SJSA1 (cell line): Measurements from ENCODE around the gene EMP3. TPM values are rescaled to one million over a fixed set of nuclear protein-coding genes. Genes with fewer than 3 reads are reported as not detected.
A peak's percentile ranks its signal among the peaks of the same experiment; 100 is the strongest.

ENCODE experiments used
- DNase-seq, 2 experiments: peaks; one replicate each; pipeline ENCODE4 v3.0.0-alpha.2; 2015 to 2020; ENCODE audit warnings: low spot score in 2 of 2, low read depth in 1 of 2
- H3K27ac ChIP-seq: fragments of 250-450 bp; sonication (Bioruptor Pico); 2 replicates; pipeline ENCODE4 v1.5.1; 2020; ENCODE audit warnings: mild to moderate bottlenecking, moderate library complexity
- H3K27me3 ChIP-seq: fragments of 250-450 bp; sonication (Bioruptor Pico); replicated peaks from 2 replicates; pipeline ENCODE4 v1.5.1; 2020; ENCODE audit warnings: mild to moderate bottlenecking, moderate library complexity
- H3K36me3 ChIP-seq: fragments of 250-450 bp; sonication (Bioruptor Pico); 2 replicates; pipeline ENCODE4 v1.5.1; 2020; ENCODE audit warnings: mild to moderate bottlenecking
- H3K4me1 ChIP-seq: fragments of 250-450 bp; sonication (Bioruptor Pico); replicated peaks from 2 replicates; pipeline ENCODE4 v1.6.1; 2021; ENCODE audit warnings: mild to moderate bottlenecking
- H3K4me3 ChIP-seq: fragments of 250-450 bp; sonication (Bioruptor Pico); 2 replicates; pipeline ENCODE4 v1.5.1; 2020; ENCODE audit warnings: mild to moderate bottlenecking
- H3K9me3 ChIP-seq: fragments of 250-450 bp; sonication (Bioruptor Pico); replicated peaks from 2 replicates; pipeline ENCODE4 v1.5.1; 2020; ENCODE audit warnings: mild to moderate bottlenecking
- total RNA-seq: library from RNA; depleted of rRNA; stranded (reverse); fragments of >200 nt; shearing (Covaris generic); gene quantifications from 2 replicates; pipeline ENCODE4 v1.2.3, GENCODE V29; 2014

Gene EMP3
- total RNA-seq, 1 experiment from 2014 or later, result 62.2 TPM

DNA sequence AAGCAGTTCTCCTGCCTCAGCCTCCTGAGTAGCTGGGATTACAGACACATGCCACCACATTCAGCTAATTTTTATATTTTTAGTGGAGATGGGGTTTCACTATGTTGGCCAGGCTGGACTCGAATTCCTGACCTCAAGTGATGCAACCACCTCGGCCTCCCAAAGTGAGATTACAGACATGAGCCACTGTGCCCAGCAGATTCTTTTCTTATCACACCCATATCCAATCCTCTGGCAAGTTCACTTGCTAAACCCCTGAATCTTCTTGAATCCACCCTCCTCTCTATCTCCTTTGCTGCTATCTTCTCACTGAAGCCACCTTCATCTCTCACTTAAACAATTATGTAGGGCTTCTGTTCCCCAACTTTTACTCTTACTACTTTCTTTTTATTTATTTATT lies 20.8 kb downstream of the EMP3 start:
- no peak for DNase-seq
- Histone ChIP-seq H3K27me3 (no peaks in the 10 kb centered on the region), H3K4me1 (no peaks in the 10 kb centered on the region), H3K4me3 (no peak overlapping the region), H3K27ac (no peak overlapping the region), H3K9me3 (no peaks in the 10 kb centered on the region), H3K36me3 (no peaks in the 10 kb centered on the region)

DNA sequence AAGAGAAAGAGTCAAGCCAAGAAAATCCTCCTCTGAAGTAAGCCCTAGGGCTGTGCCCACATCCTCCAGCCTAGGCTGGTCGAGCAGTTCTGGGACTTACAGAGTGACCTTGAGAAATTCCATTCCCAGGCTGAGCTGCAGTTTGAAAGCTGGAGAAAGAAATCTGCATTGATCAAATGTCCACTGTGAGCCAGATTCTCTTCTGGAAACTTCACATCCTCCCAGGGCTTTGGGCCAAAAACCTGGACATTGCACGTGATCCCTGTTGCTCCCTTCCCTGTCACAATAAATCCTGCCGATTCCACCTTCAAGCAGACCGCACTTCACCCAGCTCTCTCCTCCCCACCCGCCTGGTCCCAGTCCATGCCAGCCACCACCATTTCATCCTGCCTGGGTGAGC lies 22.7 kb downstream of the EMP3 start:
- Histone ChIP-seq H3K4me1 (no peaks in the 10 kb centered on the region), H3K27me3 (no peaks in the 10 kb centered on the region), H3K4me3 (no peak overlapping the region), H3K27ac (no peak overlapping the region), H3K36me3 (no peaks in the 10 kb centered on the region), H3K9me3 (no peaks in the 10 kb centered on the region)
- no peak for DNase-seq

GRCh38 chr19:48348737-48349136 lies 23.4 kb downstream of the EMP3 start:
- Histone ChIP-seq H3K4me3 (no peak overlapping the region), H3K9me3 (no peaks in the 10 kb centered on the region), H3K4me1 (no peaks in the 10 kb centered on the region), H3K27me3 (no peaks in the 10 kb centered on the region), H3K36me3 (no peaks in the 10 kb centered on the region), H3K27ac (no peak overlapping the region)
- DNase-seq, result no peak

DNA sequence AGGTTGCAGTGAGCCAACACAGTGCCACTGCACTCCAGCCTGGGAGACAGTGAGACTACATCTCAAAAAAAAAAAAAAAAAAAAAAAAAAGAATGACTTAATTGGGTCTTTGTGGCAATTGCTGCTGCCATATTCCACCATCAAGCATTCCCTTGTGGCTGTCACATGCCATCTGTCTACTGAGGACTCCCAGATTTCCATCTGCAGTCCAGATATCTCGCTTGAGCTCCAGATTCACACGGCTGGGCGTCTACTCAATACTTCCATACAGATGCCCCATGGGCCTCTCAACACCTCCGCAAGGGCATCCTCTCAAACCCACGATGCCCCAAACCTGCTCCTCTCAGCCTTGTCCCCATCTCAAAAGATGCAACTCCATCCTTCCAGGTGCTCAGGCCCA lies 25.5 kb downstream of the EMP3 start:
- Histone ChIP-seq H3K4me1 (peaks cover 6% of the 10 kb centered on the region), H3K4me3 (no peak overlapping the region), H3K9me3 (no peaks in the 10 kb centered on the region), H3K36me3 (no peaks in the 10 kb centered on the region), H3K27ac (no peak overlapping the region), H3K27me3 (no peaks in the 10 kb centered on the region)
- DNase-seq, result no peak

GRCh38 chr19:48351341-48351752 lies 26.0 kb downstream of the EMP3 start:
- DNase-seq, result peak; percentile 46 to 77
- H3K27me3 ChIP-seq, result no peaks in the 10 kb centered on the region
- no peak overlapping the region for H3K27ac ChIP-seq
- H3K4me1 ChIP-seq, result peaks cover 6% of the 10 kb centered on the region
- no peaks in the 10 kb centered on the region for H3K36me3 ChIP-seq
- H3K4me3 ChIP-seq, result no peak overlapping the region
- no peaks in the 10 kb centered on the region for H3K9me3 ChIP-seq

GRCh38 chr19:48353677-48354076 lies 28.3 kb downstream of the EMP3 start:
- Histone ChIP-seq H3K4me1 (peaks cover 6% of the 10 kb centered on the region), H3K36me3 (no peaks in the 10 kb centered on the region), H3K9me3 (no peaks in the 10 kb centered on the region), H3K4me3 (no peak overlapping the region), H3K27ac (no peak overlapping the region), H3K27me3 (no peaks in the 10 kb centered on the region)
- no peak for DNase-seq

DNA sequence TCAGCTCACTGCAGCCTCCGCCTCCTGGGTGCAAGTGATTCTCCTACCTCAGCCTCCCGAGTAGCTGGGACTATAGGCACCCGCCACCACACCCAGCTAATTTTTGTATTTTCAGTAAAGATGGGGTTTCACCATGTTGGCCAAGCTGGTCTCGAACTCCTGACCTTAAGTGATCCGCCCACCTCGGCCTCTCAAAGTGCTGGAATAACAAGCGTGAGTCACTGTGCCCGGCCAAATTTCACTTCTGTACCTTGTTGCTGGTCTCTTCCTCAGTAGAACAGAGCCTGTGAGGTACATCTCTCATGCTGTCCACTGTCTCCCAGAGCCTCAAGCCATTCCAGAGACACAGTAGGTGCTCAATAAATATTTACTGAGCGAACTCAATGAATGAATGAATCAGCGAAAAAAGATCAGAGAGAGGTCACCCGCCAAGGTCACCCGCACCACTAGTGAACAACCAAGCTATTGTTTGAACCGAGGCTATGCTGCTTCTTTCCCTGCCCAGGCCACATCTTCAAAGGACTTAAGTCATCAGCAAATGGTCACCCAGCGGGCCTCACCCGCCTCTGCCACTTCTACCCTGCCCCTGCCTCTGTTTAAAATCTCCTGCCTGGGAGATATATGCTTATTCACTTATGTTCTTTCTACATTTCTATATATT lies 29.1 kb downstream of the EMP3 start:
- no peak overlapping the region for H3K27ac ChIP-seq
- peak in 1 of 2 experiments; percentile 41 for DNase-seq
- no peak overlapping the region for H3K4me3 ChIP-seq
- no peaks in the 10 kb centered on the region for H3K9me3 ChIP-seq
- H3K27me3 ChIP-seq, result no peaks in the 10 kb centered on the region
- H3K36me3 ChIP-seq, result no peaks in the 10 kb centered on the region
- peaks cover 6% of the 10 kb centered on the region for H3K4me1 ChIP-seq

GRCh38 chr19:48355365-48355954 lies 30.1 kb downstream of the EMP3 start:
- no peak for DNase-seq
- Histone ChIP-seq H3K27ac (no peak overlapping the region), H3K9me3 (no peaks in the 10 kb centered on the region), H3K36me3 (no peaks in the 10 kb centered on the region), H3K4me1 (peaks cover 6% of the 10 kb centered on the region), H3K27me3 (no peaks in the 10 kb centered on the region), H3K4me3 (no peak overlapping the region)

DNA sequence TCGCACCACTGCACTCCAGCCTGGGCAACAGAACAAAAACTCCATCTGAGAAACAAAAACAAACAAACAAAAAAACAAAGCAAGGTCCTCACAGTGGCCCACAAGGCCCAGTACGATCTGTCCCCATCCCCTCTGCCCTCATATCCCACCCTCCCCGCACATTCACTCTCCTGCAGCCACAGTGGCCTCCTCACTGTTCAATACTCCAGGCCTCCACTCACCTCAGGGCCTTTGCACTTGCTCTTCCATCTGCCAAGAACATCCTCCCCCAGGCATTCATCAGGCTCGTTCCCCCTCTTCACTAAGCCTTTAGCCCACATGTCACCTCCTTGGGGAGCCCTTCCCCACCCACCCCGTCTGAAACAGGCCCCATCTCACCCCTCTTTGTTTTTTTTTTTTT lies 33.8 kb downstream of the EMP3 start:
- Histone ChIP-seq H3K27me3 (no peaks in the 10 kb centered on the region), H3K9me3 (no peaks in the 10 kb centered on the region), H3K4me3 (no peak overlapping the region), H3K36me3 (no peaks in the 10 kb centered on the region), H3K27ac (no peak overlapping the region), H3K4me1 (peaks cover 12% of the 10 kb centered on the region)
- DNase-seq, result no peak

- DNase-seq, result no peak
- Histone ChIP-seq H3K9me3 (no peaks in the 10 kb centered on the region), H3K27me3 (no peaks in the 10 kb centered on the region), H3K27ac (no peak overlapping the region), H3K4me3 (no peak overlapping the region), H3K36me3 (no peaks in the 10 kb centered on the region), H3K4me1 (peaks cover 11% of the 10 kb centered on the region)
Observed at GRCh38 chr19:48361912-48362311, 36.6 kb downstream of the EMP3 start.

- Histone ChIP-seq H3K27ac (peak overlapping the region; percentile 54), H3K9me3 (no peaks in the 10 kb centered on the region), H3K36me3 (no peaks in the 10 kb centered on the region), H3K4me1 (peaks cover 11% of the 10 kb centered on the region), H3K4me3 (peak overlapping the region; percentile 41), H3K27me3 (no peaks in the 10 kb centered on the region)
- peak; percentile 91 to 97 for DNase-seq
Observed at GRCh38 chr19:48362716-48363499, 37.6 kb downstream of the EMP3 start.

- Histone ChIP-seq H3K27me3 (no peaks in the 10 kb centered on the region), H3K4me3 (peak overlapping the region; percentile 41), H3K36me3 (no peaks in the 10 kb centered on the region), H3K4me1 (peaks cover 11% of the 10 kb centered on the region), H3K9me3 (no peaks in the 10 kb centered on the region), H3K27ac (peak overlapping the region; percentile 54)
- no peak for DNase-seq
Observed at GRCh38 chr19:48363500-48363809, 38.1 kb downstream of the EMP3 start.

GRCh38 chr19:48363810-48364597 lies 38.7 kb downstream of the EMP3 start, which contains the start of the genes SYNGR4 and TMEM143:
Gene SYNGR4 (plus strand): TSS chr19:48364367. CDS start chr19:48365843, 1,476 bp downstream.
Gene TMEM143 (minus strand): TSS chr19:48363940. CDS start chr19:48363920, 20 bp downstream.
- DNase-seq, result peak; percentile 99
- Histone ChIP-seq H3K4me1 (peaks cover 11% of the 10 kb centered on the region), H3K4me3 (peak within 1 kb of the TSS; percentile 41), H3K9me3 (no peaks in the 10 kb centered on the region), H3K27ac (peak within 1 kb of the TSS; percentile 54), H3K36me3 (no peaks in the 10 kb centered on the region), H3K27me3 (no peaks in the 10 kb centered on the region)
